Gastrocnemius medialis (tissue), 4 donors: ENCODE measurements around the gene FAM83G.

Source experiments
- CTCF ChIP-seq, 5 experiments: fragments of 450-650 bp in 3 of 5; fragments of 200-600 bp in 2 of 5; sonication (generic) in 2 of 5; IDR thresholded peaks in 4 of 5; conservative IDR thresholded peaks in 1 of 5; 1 replicate in 4 of 5; 2 replicates in 1 of 5; pipeline ENCODE4 v1.5.1; 2016 to 2019; ENCODE audit warnings: antibody characterized with exemption in 5 of 5, mild to moderate bottlenecking in 3 of 5, moderate library complexity in 3 of 5
- POLR2A ChIP-seq, 2 donors: fragments of 450-650 bp; IDR thresholded peaks; one replicate each; pipeline ENCODE4 v1.6.1; 2017; ENCODE audit warnings: antibody characterized with exemption in 2 of 2, mild to moderate bottlenecking in 2 of 2, moderate library complexity in 2 of 2

- TF ChIP-seq CTCF (IDR thresholded peaks at IDR 0.05 in 4 of 5, conservative IDR thresholded peaks at IDR 0.05 in 1 of 5) (no peak), POLR2A (IDR thresholded peaks at IDR 0.05) (no peak)
These were observed 38.9 kb downstream of the FAM83G start for GRCh38 chr17:18965530-18966236.
